Mesendoderm (in vitro differentiated cells): ENCODE results near the gene DLG2.
A peak's percentile ranks its signal among the peaks of the same experiment; 100 is the strongest.
"Not testable (repeated sequence)": the region's sequence is repeated elsewhere in the genome, so short reads cannot be mapped to it uniquely, and the experiment has no call there.

Experiments used
- DNase-seq: peaks from one replicate; pipeline ENCODE4 v3.0.0; 2013
- H2AK5ac ChIP-seq: 2 replicates; pipeline ENCODE4 v1.6.1; 2013; ENCODE audit warnings: low read length, inconsistent platforms
- H2BK120ac ChIP-seq: 2 replicates; pipeline ENCODE4 v1.6.1; 2013; ENCODE audit warnings: low read depth, mild to moderate bottlenecking, low read length, moderate library complexity, mixed read lengths
- H2BK15ac ChIP-seq: replicated peaks from 2 replicates; pipeline ENCODE4 v1.6.1; 2013; ENCODE audit warnings: low read depth, mild to moderate bottlenecking, moderate library complexity
- H2BK5ac ChIP-seq: 2 replicates; pipeline ENCODE4 v1.6.1; 2013; ENCODE audit warnings: low read length, inconsistent platforms
- H3K18ac ChIP-seq: 2 replicates; pipeline ENCODE4 v1.6.1; 2013; ENCODE audit warnings: mild to moderate bottlenecking, low read length, mixed read lengths
- H3K23ac ChIP-seq: one replicate; pipeline ENCODE4 v1.6.1; 2013; ENCODE audit warnings: low read length
- H3K27ac ChIP-seq: 2 replicates; pipeline ENCODE4 v1.5.1; 2013; ENCODE audit warnings: low read depth, mild to moderate bottlenecking, inconsistent platforms, low read length, moderate library complexity
- H3K27me3 ChIP-seq: 2 replicates; pipeline ENCODE4 v1.6.1; 2013; ENCODE audit warnings: low read length, control low read depth, mild to moderate bottlenecking, inconsistent platforms; ENCODE audit not compliant: insufficient read depth, poor library complexity
- H3K36me3 ChIP-seq: 2 replicates; pipeline ENCODE4 v1.6.1; 2013; ENCODE audit warnings: low read length, inconsistent platforms; ENCODE audit not compliant: control insufficient read depth, insufficient read depth
- H3K4ac ChIP-seq: one replicate; pipeline ENCODE4 v1.6.1; 2013; ENCODE audit warnings: low read depth, mild to moderate bottlenecking, low read length, moderate library complexity
- H3K4me1 ChIP-seq: 2 replicates; pipeline ENCODE4 v1.6.1; 2013; ENCODE audit warnings: low read depth, low read length, inconsistent platforms; ENCODE audit not compliant: control insufficient read depth
- H3K4me2 ChIP-seq: 2 replicates; pipeline ENCODE4 v1.6.1; 2013; ENCODE audit warnings: low read length
- H3K4me3 ChIP-seq: 2 replicates; pipeline ENCODE4 v1.5.1; 2013; ENCODE audit warnings: mild to moderate bottlenecking, low read length
- H3K56ac ChIP-seq: one replicate; pipeline ENCODE4 v1.6.1; 2013; ENCODE audit warnings: low read length
- H3K79me1 ChIP-seq: 2 replicates; pipeline ENCODE4 v1.6.1; 2013; ENCODE audit warnings: low read length, inconsistent platforms
- H3K79me2 ChIP-seq: 2 replicates; pipeline ENCODE4 v1.6.1; 2013; ENCODE audit warnings: mild to moderate bottlenecking, low read length; ENCODE audit not compliant: control insufficient read depth, insufficient read depth
- H3K9ac ChIP-seq: 2 replicates; pipeline ENCODE4 v1.6.1; 2013; ENCODE audit warnings: low read length, inconsistent platforms
- H4K5ac ChIP-seq: one replicate; pipeline ENCODE4 v1.6.1; 2013; ENCODE audit warnings: low read length
- H4K8ac ChIP-seq: one replicate; pipeline ENCODE4 v1.6.1; 2013; ENCODE audit warnings: low read depth, mild to moderate bottlenecking, control low read depth, low read length, moderate library complexity
- WGBS: extraction: QIAGEN DNeasy Blood & Tissue Kit; methylation state at CpG from one replicate; pipeline ENCODE4 v1.1.7; 2013; ENCODE audit warnings: low lambda C conversion rate, missing lambda C conversion rate; ENCODE audit not compliant: insufficient coverage; ENCODE audit errors: extremely low coverage; 5-methylcytosine and 5-hydroxymethylcytosine counted together

Gene DLG2

DNA sequence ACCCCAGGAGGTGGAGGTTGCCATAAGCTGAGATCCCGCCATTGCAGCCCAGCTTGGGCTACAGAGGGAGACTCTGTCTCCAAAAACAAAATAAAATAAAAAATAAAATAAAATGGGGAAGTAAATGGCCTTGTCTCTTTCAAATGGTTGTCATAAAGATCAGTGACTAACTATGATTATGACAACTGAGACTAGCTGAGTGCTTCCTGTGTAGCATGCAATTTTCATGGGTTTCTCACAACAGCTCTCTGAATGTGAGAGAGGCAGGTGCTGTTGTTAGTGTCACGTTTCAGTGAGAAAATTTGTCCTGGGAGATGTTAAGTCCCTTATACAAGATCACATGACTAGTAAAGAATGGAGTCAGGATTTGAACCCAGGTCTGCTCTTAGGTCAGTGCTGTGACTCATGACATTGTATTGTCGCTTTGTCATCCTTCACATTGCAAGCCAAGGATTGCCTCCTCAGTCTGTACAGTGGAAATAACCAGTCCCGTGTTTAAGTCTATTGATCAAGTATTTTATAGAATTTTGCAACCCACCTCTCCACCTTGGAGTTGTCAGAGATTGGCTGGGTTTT lies 2177.7 kb downstream of the DLG2 start:
- Histone ChIP-seq H4K5ac (no peak overlapping the region), H2BK15ac (no peak overlapping the region), H3K23ac (no peak overlapping the region), H3K4me3 (no peak overlapping the region), H3K27ac (no peak overlapping the region), H3K27me3 (no peaks in the 10 kb centered on the region), H3K56ac (no peak overlapping the region), H3K36me3 (no peaks in the 10 kb centered on the region), H2BK120ac (no peak overlapping the region), H3K4me1 (peaks cover 2% of the 10 kb centered on the region), H3K79me1 (no peaks in the 10 kb centered on the region), H2BK5ac (no peak overlapping the region), H3K4me2 (no peak overlapping the region), H3K79me2 (no peaks in the 10 kb centered on the region), H4K8ac (no peak overlapping the region), H2AK5ac (no peak overlapping the region), H3K18ac (no peak overlapping the region), H3K9ac (no peak overlapping the region), H3K4ac (no peak overlapping the region)
- no peak for DNase-seq
- no CpG with 5 or more reads among the region's 4 CpGs for WGBS

DNA sequence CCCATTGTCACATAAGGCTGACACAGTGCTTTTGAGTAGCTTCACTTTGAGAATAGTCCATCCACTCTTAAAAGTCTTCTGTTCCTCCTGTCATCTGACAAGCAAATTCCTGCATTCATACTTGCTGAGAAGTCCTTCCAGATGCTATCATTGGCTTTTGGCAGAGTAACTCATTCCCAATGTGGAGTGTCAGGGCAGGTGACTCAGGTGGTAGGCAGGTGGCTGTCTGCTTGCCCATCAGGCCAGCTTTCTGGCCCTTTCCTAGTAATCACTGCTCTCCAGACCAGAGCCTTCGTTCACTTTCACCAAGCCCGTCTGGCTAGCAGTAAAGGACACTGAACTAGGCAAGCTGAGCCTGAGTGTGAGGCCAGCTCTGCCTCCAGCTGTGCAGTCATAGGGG lies 2178.5 kb downstream of the DLG2 start:
- H2BK5ac ChIP-seq, result no peak overlapping the region
- no peak overlapping the region for H3K4ac ChIP-seq
- H3K27me3 ChIP-seq, result no peaks in the 10 kb centered on the region
- WGBS, result no CpG with 5 or more reads among the region's 2 CpGs
- H3K27ac ChIP-seq, result no peak overlapping the region
- H3K4me3 ChIP-seq, result no peak overlapping the region
- peak overlapping the region; percentile 37 for H2AK5ac ChIP-seq
- DNase-seq, result no peak
- H4K5ac ChIP-seq, result no peak overlapping the region
- no peak overlapping the region for H4K8ac ChIP-seq
- H3K56ac ChIP-seq, result no peak overlapping the region
- no peak overlapping the region for H3K9ac ChIP-seq
- no peaks in the 10 kb centered on the region for H3K36me3 ChIP-seq
- peaks cover 5% of the 10 kb centered on the region for H3K4me1 ChIP-seq
- H2BK120ac ChIP-seq, result no peak overlapping the region
- no peak overlapping the region for H2BK15ac ChIP-seq
- H3K18ac ChIP-seq, result no peak overlapping the region
- H3K79me2 ChIP-seq, result no peaks in the 10 kb centered on the region
- no peak overlapping the region for H3K23ac ChIP-seq
- H3K79me1 ChIP-seq, result no peaks in the 10 kb centered on the region
- no peak overlapping the region for H3K4me2 ChIP-seq

DNA sequence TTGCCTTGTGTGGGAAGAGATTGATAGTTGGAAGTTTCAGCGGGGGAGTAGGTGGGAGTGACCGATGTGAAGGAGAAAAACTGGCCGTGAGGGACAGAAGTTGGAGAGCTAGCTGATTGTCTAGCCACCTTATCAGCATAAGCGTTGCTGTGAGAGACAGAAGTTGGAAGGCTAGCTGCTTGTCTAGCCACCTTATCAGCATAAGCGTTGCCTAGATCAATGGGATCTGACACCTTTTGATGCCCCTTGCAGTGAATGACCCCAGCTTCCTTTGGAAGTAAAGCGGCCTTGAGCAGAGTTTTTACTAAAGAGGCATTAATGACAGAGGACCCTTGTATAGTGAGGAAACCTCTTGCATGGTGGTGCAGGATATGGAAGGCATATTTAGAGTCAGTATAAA lies 2183.3 kb downstream of the DLG2 start:
- not testable (repeated sequence) for H3K79me1 ChIP-seq, H2BK15ac ChIP-seq, H3K9ac ChIP-seq, H3K36me3 ChIP-seq, H4K5ac ChIP-seq, H3K4me3 ChIP-seq, H3K4me2 ChIP-seq, H3K79me2 ChIP-seq, H2BK120ac ChIP-seq, H2AK5ac ChIP-seq, H4K8ac ChIP-seq, H3K18ac ChIP-seq, H3K56ac ChIP-seq, H3K23ac ChIP-seq, H3K27me3 ChIP-seq, H3K4ac ChIP-seq, H3K4me1 ChIP-seq
- H3K27ac ChIP-seq, result peak overlapping the region; percentile 43
- peak; percentile 85 for DNase-seq
- no CpG with 5 or more reads among the region's 6 CpGs for WGBS
- peak overlapping the region; percentile 93 for H2BK5ac ChIP-seq

DNA sequence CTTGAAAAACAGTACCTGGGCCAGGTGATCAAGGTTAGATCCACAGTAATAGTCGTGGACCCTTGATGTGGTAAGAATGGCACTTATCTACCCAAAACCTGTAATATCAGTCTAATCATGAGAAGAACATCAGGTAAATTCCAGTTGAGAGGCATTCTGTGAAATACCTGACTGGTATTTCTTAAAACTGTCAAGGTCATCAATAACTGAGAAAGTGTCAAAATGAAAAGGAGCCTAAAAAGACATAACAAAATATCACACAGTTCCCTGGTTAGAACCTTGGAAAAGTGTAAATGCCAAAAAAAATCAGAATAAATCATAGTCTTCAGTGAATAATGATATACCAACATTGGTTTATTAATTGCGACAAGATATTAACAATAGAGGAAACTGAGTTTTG lies 2185.5 kb downstream of the DLG2 start:
- no peak overlapping the region for H3K4me3 ChIP-seq
- no peak overlapping the region for H2BK15ac ChIP-seq
- H2AK5ac ChIP-seq, result peak overlapping the region; percentile 83
- no peaks in the 10 kb centered on the region for H3K27me3 ChIP-seq
- no peaks in the 10 kb centered on the region for H3K79me1 ChIP-seq
- H4K8ac ChIP-seq, result no peak overlapping the region
- no peaks in the 10 kb centered on the region for H3K36me3 ChIP-seq
- H3K9ac ChIP-seq, result no peak overlapping the region
- H2BK5ac ChIP-seq, result peak overlapping the region; percentile 77
- no peak for DNase-seq
- H4K5ac ChIP-seq, result no peak overlapping the region
- no peak overlapping the region for H3K18ac ChIP-seq
- WGBS, result no CpG with 5 or more reads among the region's 2 CpGs
- H3K4ac ChIP-seq, result no peak overlapping the region
- no peaks in the 10 kb centered on the region for H3K79me2 ChIP-seq
- no peak overlapping the region for H2BK120ac ChIP-seq
- peak overlapping the region; percentile 53 for H3K56ac ChIP-seq
- H3K23ac ChIP-seq, result no peak overlapping the region
- peaks cover 9% of the 10 kb centered on the region for H3K4me1 ChIP-seq
- no peak overlapping the region for H3K27ac ChIP-seq
- no peak overlapping the region for H3K4me2 ChIP-seq

DNA sequence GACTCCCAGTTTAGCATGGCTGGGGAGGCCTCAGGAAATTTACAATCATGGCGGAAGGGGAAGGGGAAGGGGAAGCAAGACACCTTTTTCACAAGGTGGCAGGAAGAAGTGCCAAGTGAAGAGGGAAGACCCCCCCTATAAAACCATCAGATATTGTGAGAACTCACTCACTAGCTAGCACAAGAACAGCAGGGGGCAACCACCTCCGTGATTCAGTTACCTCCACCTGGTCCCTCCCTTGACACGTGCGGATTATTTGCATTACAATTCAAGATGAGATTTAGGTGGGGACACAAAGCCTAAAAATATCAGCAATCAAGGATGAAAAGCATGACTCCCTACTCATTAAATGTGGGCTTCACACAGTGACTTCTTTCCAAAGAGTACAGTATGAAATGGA lies 2186.0 kb downstream of the DLG2 start:
- H2BK15ac ChIP-seq, result no peak overlapping the region

DNA sequence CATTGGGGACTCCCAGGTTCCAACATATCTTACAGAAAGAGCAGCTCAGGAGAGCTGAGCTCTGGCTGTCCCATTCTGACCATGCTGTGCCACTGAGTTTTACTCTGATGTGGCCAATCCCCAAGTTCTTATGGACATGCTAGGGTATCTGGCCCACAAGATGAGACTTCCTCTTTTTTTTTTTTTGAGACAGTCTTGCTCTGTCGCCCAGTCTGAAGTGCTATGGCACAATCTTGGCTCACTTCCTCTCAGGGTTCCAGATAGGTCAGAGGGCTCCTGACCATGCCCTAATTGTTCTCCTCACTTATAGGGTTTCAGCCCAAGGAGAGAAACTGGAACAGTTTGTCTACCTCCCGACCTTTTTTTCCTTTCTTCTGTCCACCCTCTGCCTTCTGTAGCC lies 2188.7 kb downstream of the DLG2 start:
- Histone ChIP-seq H3K27ac (no peak overlapping the region), H4K5ac (no peak overlapping the region), H3K23ac (no peak overlapping the region), H2BK120ac (peak overlapping the region; percentile 47), H3K4ac (peak overlapping the region; percentile 91), H2BK15ac (peak overlapping the region; percentile 8), H3K4me3 (no peak overlapping the region), H3K27me3 (no peaks in the 10 kb centered on the region), H2BK5ac (peak overlapping the region; percentile 54), H3K56ac (peak overlapping the region; percentile 50), H3K18ac (peak overlapping the region; percentile 54), H3K79me1 (no peaks in the 10 kb centered on the region), H3K9ac (no peak overlapping the region), H3K4me2 (no peak overlapping the region), H3K4me1 (peaks cover 5% of the 10 kb centered on the region), H3K36me3 (no peaks in the 10 kb centered on the region), H3K79me2 (no peaks in the 10 kb centered on the region), H2AK5ac (peak overlapping the region; percentile 48), H4K8ac (no peak overlapping the region)
- DNase-seq, result no peak
- no CpG with 5 or more reads among the region's 2 CpGs for WGBS

More for the DNA sequence above, 2186.0 kb downstream of the DLG2 start:
- H3K36me3 ChIP-seq, result no peaks in the 10 kb centered on the region
- no peak overlapping the region for H3K9ac ChIP-seq
- no peak overlapping the region for H3K23ac ChIP-seq
- WGBS, result no CpG with 5 or more reads among the region's 4 CpGs
- no peaks in the 10 kb centered on the region for H3K79me2 ChIP-seq
- H3K56ac ChIP-seq, result no peak overlapping the region
- no peak overlapping the region for H3K4ac ChIP-seq
- H4K5ac ChIP-seq, result no peak overlapping the region
- DNase-seq, result no peak
- H4K8ac ChIP-seq, result no peak overlapping the region
- no peak overlapping the region for H3K4me2 ChIP-seq
- H2AK5ac ChIP-seq, result peak overlapping the region; percentile 83
- no peak overlapping the region for H3K4me3 ChIP-seq
- peaks cover 9% of the 10 kb centered on the region for H3K4me1 ChIP-seq
- peak overlapping the region; percentile 77 for H2BK5ac ChIP-seq
- H3K27ac ChIP-seq, result no peak overlapping the region
- no peaks in the 10 kb centered on the region for H3K79me1 ChIP-seq
- no peak overlapping the region for H3K18ac ChIP-seq
- no peaks in the 10 kb centered on the region for H3K27me3 ChIP-seq
- H2BK120ac ChIP-seq, result no peak overlapping the region
